ENCODE results near the gene ERI3. TPM values are rescaled to one million over a fixed set of nuclear protein-coding genes. Genes with fewer than 3 reads are reported as not detected.
A peak's percentile ranks its signal among the peaks of the same experiment; 100 is the strongest.

The ERI3 gene
- total RNA-seq, 1 experiment from 2014 or later, result 74.2 TPM

DNA sequence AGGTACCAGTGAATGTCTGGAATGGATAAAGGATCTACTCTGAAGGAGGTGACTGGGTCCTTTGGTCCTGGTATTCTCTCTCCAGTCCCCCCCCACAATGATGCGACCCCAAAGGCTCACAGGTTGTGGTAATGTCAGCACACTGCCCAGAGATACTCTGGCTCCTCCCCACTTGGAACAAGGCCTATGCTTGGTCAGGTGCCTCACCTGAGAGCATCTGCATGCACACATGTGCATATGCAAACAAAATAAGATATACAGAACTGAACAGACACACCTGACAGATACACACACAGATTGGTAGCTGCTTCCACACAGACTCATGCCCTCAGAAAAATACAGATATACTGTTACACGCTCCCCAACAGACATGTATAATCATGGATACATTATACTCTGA is 108.3 kb downstream of the ERI3 start:
- POLR2A ChIA-PET, result no interaction called here
- ATAC-seq, result no peak

DNA sequence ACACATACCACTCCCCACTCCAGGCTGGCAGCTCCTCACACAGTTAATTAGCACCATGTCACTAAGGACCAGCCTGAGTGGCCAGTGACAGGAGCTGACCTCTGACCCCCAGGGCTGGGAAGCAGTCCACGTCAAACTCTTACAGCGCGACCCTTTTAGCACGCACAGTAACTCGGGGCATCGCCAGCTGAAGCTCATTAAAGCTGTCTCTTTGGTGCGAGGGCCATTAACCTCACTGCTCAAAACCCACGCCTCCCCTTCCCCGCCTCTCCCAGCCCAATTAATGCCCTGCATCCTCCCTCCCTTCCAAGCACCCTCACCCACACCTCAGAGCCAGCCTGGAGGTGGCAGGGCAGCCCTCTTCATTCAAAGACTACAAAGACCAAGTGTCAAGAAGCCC is 110.1 kb downstream of the ERI3 start:
- CTCF ChIA-PET, result no interaction called here
- no peak for TF ChIP-seq TCF7L2 (IDR thresholded peaks at IDR 0.05; ENCODE audit: borderline replicate concordance, extremely low read depth, insufficient read depth, insufficient read length)
- no peak for TF ChIP-seq RAD21 (IDR thresholded peaks at IDR 0.05; ENCODE audit: low read depth)
- no peak for TF ChIP-seq EZH2 (IDR thresholded peaks at IDR 0.05)
- TF ChIP-seq YY1 (IDR thresholded peaks at IDR 0.05; ENCODE audit: extremely low read depth, insufficient replicate concordance, low read depth, low read length), result no peak
- no peak for TF ChIP-seq EZH2phosphoT487 (IDR thresholded peaks at IDR 0.05; ENCODE audit: borderline replicate concordance)
- no peak for TF ChIP-seq FOSL1 (IDR thresholded peaks at IDR 0.05; ENCODE audit: low read depth)
- no peak for TF ChIP-seq SIN3A (IDR thresholded peaks at IDR 0.05; ENCODE audit: low read depth)
- TF ChIP-seq, protein P1, sequence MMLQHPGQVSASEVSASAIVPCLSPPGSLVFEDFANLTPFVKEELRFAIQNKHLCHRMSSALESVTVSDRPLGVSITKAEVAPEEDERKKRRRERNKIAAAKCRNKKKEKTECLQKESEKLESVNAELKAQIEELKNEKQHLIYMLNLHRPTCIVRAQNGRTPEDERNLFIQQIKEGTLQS (IDR thresholded peaks at IDR 0.05), result no peak
- TF ChIP-seq, protein P2, sequence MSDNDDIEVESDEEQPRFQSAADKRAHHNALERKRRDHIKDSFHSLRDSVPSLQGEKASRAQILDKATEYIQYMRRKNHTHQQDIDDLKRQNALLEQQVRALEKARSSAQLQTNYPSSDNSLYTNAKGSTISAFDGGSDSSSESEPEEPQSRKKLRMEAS (IDR thresholded peaks at IDR 0.05), result no peak
- TF ChIP-seq ZBTB33 (IDR thresholded peaks at IDR 0.05; ENCODE audit: extremely low read depth, insufficient replicate concordance, low read length), result no peak

More for the DNA sequence above, 108.3 kb downstream of the ERI3 start:
- Histone ChIP-seq H3K9ac (ENCODE audit: low read length) (no peak overlapping the region), H3K4me2 (ENCODE audit: low read length) (no peak overlapping the region), H3K9me2 (ENCODE audit: insufficient read depth) (no peaks in the 10 kb centered on the region), H3K9me3 (ENCODE audit: control insufficient read depth in 1 of 2, insufficient read depth in 1 of 2, low read depth in 1 of 2, low read length in 2 of 2) (no peaks in the 10 kb centered on the region), H2AFZ (ENCODE audit: low read depth, low read length, poor library complexity, severe bottlenecking) (no peak overlapping the region), H4K20me1 (ENCODE audit: insufficient read depth) (no peaks in the 10 kb centered on the region), H3K79me2 (ENCODE audit: insufficient read depth, low read length) (no peaks in the 10 kb centered on the region), H3K27ac (ENCODE audit: low read depth, low read length) (no peak overlapping the region), H3K4me3 (replicated peaks in 1 of 2; ENCODE audit: low read depth in 1 of 2, low read length in 2 of 2) (no peak overlapping the region), H3K36me3 (ENCODE audit: control insufficient read depth in 1 of 2, insufficient read depth in 2 of 2, low read length in 2 of 2) (no peaks in the 10 kb centered on the region; a peak in 1 of 4 replicates), H3K27me3 (ENCODE audit: insufficient read depth, low read length) (no peaks in the 10 kb centered on the region), H3K4me1 (ENCODE audit: control insufficient read depth in 1 of 2, insufficient read depth in 2 of 2, low read length in 2 of 2) (no peaks in the 10 kb centered on the region)
- intact Hi-C loops (cut with micrococcal nuclease), result no loop called here
- BruUV-seq (replicated peaks), result TSS peak; percentile 42
- ChIA-PET CTCF (no interaction called here), RAD21 (ENCODE audit: low non-redundant PET in 1 of 2, low total read pairs in 2 of 2, uncharacterized antibody in 2 of 2, unreplicated experiment in 2 of 2) (no interaction called here)
- DNase-seq (ENCODE audit: low read depth, low spot score), result no peak
- TF ChIP-seq POLR2AphosphoS5 (IDR thresholded peaks at IDR 0.05; ENCODE audit: low read depth, low read length) (no peak), EZH2phosphoT487 (IDR thresholded peaks at IDR 0.05; ENCODE audit: borderline replicate concordance) (no peak), ELF1 (IDR thresholded peaks at IDR 0.05; ENCODE audit: borderline replicate concordance, low read depth) (no peak), ZBTB33 (IDR thresholded peaks at IDR 0.05; ENCODE audit: extremely low read depth, insufficient replicate concordance, low read length) (no peak), YY1 (IDR thresholded peaks at IDR 0.05; ENCODE audit: extremely low read depth, insufficient replicate concordance, low read depth, low read length) (no peak)
- TF ChIP-seq, protein P2 (IDR thresholded peaks at IDR 0.05), result no peak

More for the DNA sequence above, 110.1 kb downstream of the ERI3 start:
- RAD21 ChIA-PET (ENCODE audit: low non-redundant PET in 1 of 2, low total read pairs in 2 of 2, uncharacterized antibody in 2 of 2, unreplicated experiment in 2 of 2), result no interaction called here
- Histone ChIP-seq H3K27ac (ENCODE audit: low read depth, low read length) (no peak overlapping the region), H2AFZ (ENCODE audit: low read depth, low read length, poor library complexity, severe bottlenecking) (no peak overlapping the region), H3K9ac (ENCODE audit: low read length) (no peak overlapping the region), H3K4me2 (ENCODE audit: low read length) (no peak overlapping the region), H3K36me3 (ENCODE audit: control insufficient read depth in 1 of 2, insufficient read depth in 2 of 2, low read length in 2 of 2) (no peaks in the 10 kb centered on the region; a peak in 1 of 4 replicates), H3K9me2 (ENCODE audit: insufficient read depth) (no peaks in the 10 kb centered on the region), H3K4me1 (ENCODE audit: control insufficient read depth in 1 of 2, insufficient read depth in 2 of 2, low read length in 2 of 2) (peaks cover under 1 to 3% of the 10 kb centered on the region in 2 experiments; a peak in 3 of 4 replicates), H3K27me3 (ENCODE audit: insufficient read depth, low read length) (no peaks in the 10 kb centered on the region), H3K79me2 (ENCODE audit: insufficient read depth, low read length) (no peaks in the 10 kb centered on the region), H4K20me1 (ENCODE audit: insufficient read depth) (no peaks in the 10 kb centered on the region), H3K4me3 (replicated peaks in 1 of 2; ENCODE audit: low read depth in 1 of 2, low read length in 2 of 2) (no peak overlapping the region), H3K9me3 (ENCODE audit: control insufficient read depth in 1 of 2, insufficient read depth in 1 of 2, low read depth in 1 of 2, low read length in 2 of 2) (no peaks in the 10 kb centered on the region)
- ATAC-seq, result no peak
- no peak for DNase-seq (ENCODE audit: low read depth, low spot score)
- POLR2A ChIA-PET, result no interaction called here
- intact Hi-C loops (cut with micrococcal nuclease), result no loop called here
- BruUV-seq (replicated peaks), result no TSS peak

Measured in HCT116 (cell line).